SK-N-MC (cell line): Measurements from ENCODE around the gene BGLAP.

Source experiments
- DNase-seq: peaks from one replicate; pipeline ENCODE4 v3.0.0-alpha.2; 2011; ENCODE audit warnings: low read depth, low spot score
- H3K27ac ChIP-seq: fragments of 200-600 bp; sonication (generic); 2 replicates; pipeline ENCODE4 v1.5.1; 2016; ENCODE audit warnings: mixed run types
- H3K36me3 ChIP-seq: fragments of 200-600 bp; sonication (generic); 2 replicates; pipeline ENCODE4 v1.6.1; 2017; ENCODE audit warnings: antibody characterized with exemption, low read length, mixed read lengths; ENCODE audit not compliant: insufficient read depth
- H3K4me3 ChIP-seq: fragments of 200-600 bp; sonication (generic); 2 replicates; pipeline ENCODE4 v1.5.1; 2016
- H3K9ac ChIP-seq: fragments of 200-600 bp; sonication (generic); 2 replicates; pipeline ENCODE4 v1.8.0; 2017; ENCODE audit warnings: mixed run types, mixed read lengths; ENCODE audit not compliant: insufficient read length
- H3K9me3 ChIP-seq: fragments of 200-600 bp; sonication (generic); 2 replicates; pipeline ENCODE4 v1.6.1; 2017; ENCODE audit warnings: low read depth, mild to moderate bottlenecking, antibody characterized with exemption, low read length, moderate library complexity, mixed read lengths
- EZH2 ChIP-seq: fragments of 200-600 bp; sonication (generic); IDR thresholded peaks from one replicate; pipeline ENCODE4 v1.6.1; 2017; ENCODE audit warnings: antibody characterized with exemption
- FOXP2 ChIP-seq: optimal IDR thresholded peaks from 2 replicates; pipeline ENCODE3; 2011; ENCODE audit warnings: mild to moderate bottlenecking, moderate library complexity; ENCODE audit not compliant: insufficient read depth; ENCODE audit errors: extremely low read length, control extremely low read depth
- POLR2AphosphoS5 ChIP-seq: IDR thresholded peaks from 2 replicates; pipeline ENCODE4 v1.6.1; 2012; ENCODE audit warnings: mild to moderate bottlenecking, low read depth, low read length, borderline replicate concordance

The BGLAP gene

DNA sequence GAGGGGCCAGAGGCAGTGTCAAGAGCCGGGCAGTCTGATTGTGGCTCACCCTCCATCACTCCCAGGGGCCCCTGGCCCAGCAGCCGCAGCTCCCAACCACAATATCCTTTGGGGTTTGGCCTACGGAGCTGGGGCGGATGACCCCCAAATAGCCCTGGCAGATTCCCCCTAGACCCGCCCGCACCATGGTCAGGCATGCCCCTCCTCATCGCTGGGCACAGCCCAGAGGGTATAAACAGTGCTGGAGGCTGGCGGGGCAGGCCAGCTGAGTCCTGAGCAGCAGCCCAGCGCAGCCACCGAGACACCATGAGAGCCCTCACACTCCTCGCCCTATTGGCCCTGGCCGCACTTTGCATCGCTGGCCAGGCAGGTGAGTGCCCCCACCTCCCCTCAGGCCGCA, at the start of gene BGLAP:
Gene BGLAP (plus strand): TSS at position 259 of the 400 bp plus-strand sequence. CDS start 48 bp downstream, at position 307.
- peaks cover 4% of the 10 kb centered on the region for H3K36me3 ChIP-seq
- no peak within 1 kb of the TSS for H3K9ac ChIP-seq
- no peak within 1 kb of the TSS for H3K27ac ChIP-seq
- DNase-seq: no peak
- TF ChIP-seq POLR2AphosphoS5: no peak
- TF ChIP-seq FOXP2: no peak
- TF ChIP-seq EZH2: no peak
- H3K9me3 ChIP-seq: no peaks in the 10 kb centered on the region
- H3K4me3 ChIP-seq: no peak within 1 kb of the TSS

DNA sequence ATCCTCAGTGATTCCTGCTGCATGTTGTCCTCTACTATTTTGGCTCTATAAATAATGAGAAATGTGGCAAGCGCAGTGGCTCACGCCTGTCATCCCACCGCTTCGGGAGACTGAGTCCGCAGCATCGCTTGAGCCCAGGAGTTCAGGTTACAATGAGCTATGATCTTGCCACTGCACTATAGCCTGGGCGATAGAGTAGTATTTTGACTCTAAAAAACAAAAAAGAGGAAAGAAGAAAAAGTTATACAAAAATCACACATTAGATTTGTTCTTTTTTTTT, 48.8 kb upstream of the BGLAP start:
- H3K9ac ChIP-seq: peak overlapping the region; percentile 64
- no peaks in the 10 kb centered on the region for H3K36me3 ChIP-seq
- no peak for TF ChIP-seq POLR2AphosphoS5
- no peak for TF ChIP-seq EZH2
- TF ChIP-seq FOXP2: no peak
- no peak for DNase-seq
- peak overlapping the region; percentile 87 for H3K27ac ChIP-seq
- peak overlapping the region; percentile 83 for H3K4me3 ChIP-seq
- no peaks in the 10 kb centered on the region for H3K9me3 ChIP-seq

DNA sequence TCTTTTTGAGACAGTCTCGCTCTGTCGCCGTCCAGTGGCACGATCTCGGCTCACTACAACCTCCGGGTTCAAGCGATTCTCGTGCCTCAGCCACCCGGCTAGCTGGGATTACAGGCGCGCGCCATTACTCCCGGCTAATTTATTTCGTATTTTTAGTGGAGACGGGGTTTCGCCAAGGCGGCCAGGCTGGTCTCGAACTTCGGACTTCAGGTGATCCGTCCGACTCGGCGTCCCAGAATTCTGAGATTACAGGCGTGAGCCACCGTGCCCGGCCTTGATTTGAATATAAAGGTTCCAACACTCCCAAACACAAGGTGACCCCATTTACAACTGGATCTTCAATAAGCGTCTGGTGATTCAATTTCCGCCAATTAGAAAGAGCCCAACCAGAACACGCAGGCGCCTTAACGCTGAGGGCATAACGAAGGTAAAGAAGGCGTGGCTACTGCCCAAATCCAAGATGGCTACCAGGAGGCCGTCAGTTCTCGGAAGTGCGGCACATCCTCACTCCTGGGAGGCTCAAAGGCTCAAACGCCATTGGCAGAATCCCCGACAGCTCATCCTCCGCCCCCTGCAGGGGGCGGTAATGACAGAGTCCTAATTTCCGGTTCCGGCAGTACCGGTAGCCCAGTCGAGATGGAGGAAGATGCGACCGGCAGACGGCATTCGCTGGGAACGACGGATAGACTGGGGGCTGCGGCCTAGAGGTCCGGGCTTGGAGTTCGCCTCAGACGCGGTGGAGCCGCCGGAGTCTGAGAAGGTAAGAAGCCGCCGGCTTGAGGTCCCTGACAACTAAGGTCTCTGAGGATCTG, 48.3 kb upstream of the BGLAP start, which contains the start of gene SLC25A44:
Gene SLC25A44 (plus strand): TSS at position 617 of the 812 bp plus-strand sequence. CDS start 5,744 bp downstream, outside the sequence.
- Histone ChIP-seq H3K9me3 (no peaks in the 10 kb centered on the region), H3K27ac (peak within 1 kb of the TSS; percentile 87), H3K9ac (peak within 1 kb of the TSS; percentile 71), H3K36me3 (no peaks in the 10 kb centered on the region), H3K4me3 (peak within 1 kb of the TSS; percentile 83)
- peak; percentile 99 for DNase-seq
- TF ChIP-seq EZH2 (no peak), POLR2AphosphoS5 (peak; percentile 80), FOXP2 (no peak)

DNA sequence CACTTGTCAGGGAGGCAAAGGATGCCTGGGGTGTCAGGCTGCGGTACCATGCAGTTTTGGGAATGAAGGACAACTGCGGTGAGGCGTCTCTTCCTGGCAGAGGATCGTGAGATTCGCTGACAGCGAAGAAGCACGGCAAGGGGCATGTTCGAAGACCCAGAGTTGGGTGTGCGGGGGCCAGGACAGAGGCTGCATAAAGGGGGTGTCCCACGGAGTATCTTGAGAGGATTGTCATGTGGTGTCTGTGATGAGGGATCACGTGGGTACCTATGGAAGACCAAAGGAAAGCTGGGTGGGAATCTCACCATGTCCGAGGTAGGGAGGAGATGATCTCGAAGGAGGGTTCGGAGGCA, 47.7 kb upstream of the BGLAP start:
- Histone ChIP-seq H3K27ac (no peak overlapping the region), H3K9ac (peak overlapping the region; percentile 71), H3K4me3 (peak overlapping the region; percentile 83), H3K9me3 (no peaks in the 10 kb centered on the region), H3K36me3 (no peaks in the 10 kb centered on the region)
- DNase-seq: no peak
- no peak for TF ChIP-seq POLR2AphosphoS5
- no peak for TF ChIP-seq EZH2
- TF ChIP-seq FOXP2: no peak

DNA sequence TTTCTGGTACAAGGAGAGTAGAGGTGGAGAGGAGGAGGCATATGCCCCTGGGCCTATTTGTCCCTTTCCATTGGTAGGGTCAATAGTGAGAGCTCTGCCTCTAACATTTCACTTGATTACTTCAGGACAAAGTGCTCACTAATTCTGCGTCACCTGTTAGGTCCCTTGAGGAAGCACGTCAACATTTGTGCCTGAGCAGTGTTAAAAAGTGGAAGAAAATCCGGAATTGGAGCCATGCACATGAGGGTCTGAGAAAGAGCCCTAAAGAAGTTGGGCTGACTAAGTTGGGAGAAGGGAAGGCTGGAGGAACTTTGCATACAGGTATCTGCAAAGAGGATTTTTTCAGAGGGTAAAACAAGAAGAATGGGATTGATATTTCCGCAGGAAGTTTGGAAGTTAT, 46.1 kb upstream of the BGLAP start:
- Histone ChIP-seq H3K27ac (no peak overlapping the region), H3K9me3 (no peaks in the 10 kb centered on the region), H3K9ac (no peak overlapping the region), H3K4me3 (no peak overlapping the region), H3K36me3 (peaks cover 9% of the 10 kb centered on the region; the same call in 1 of the 2 replicates)
- TF ChIP-seq EZH2 (no peak), POLR2AphosphoS5 (no peak), FOXP2 (no peak)
- DNase-seq: no peak

DNA sequence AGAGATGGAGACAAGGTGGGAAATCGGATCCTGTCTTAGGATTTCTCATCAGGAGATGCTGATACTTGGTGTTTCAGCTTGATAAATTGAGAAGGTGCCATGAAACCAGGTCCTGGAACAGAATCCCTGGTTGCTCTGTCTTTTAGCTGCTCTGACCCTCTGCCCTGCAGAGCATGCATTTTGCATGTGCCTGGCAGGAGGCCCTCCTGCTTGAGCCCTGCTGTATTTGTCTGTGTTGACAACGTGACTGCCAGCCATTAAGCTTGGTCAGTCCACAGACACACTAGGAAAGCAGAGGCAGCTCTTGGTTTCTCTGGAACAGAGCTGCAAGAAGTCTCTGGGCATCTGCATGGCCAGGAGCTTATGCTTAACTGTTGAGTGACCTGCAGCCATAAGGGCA, 45.5 kb upstream of the BGLAP start:
- TF ChIP-seq EZH2 (no peak), FOXP2 (no peak), POLR2AphosphoS5 (no peak)
- DNase-seq: no peak
- Histone ChIP-seq H3K27ac (no peak overlapping the region), H3K36me3 (peaks cover 9% of the 10 kb centered on the region; the same call in 1 of the 2 replicates), H3K9ac (no peak overlapping the region), H3K9me3 (no peaks in the 10 kb centered on the region), H3K4me3 (no peak overlapping the region)

DNA sequence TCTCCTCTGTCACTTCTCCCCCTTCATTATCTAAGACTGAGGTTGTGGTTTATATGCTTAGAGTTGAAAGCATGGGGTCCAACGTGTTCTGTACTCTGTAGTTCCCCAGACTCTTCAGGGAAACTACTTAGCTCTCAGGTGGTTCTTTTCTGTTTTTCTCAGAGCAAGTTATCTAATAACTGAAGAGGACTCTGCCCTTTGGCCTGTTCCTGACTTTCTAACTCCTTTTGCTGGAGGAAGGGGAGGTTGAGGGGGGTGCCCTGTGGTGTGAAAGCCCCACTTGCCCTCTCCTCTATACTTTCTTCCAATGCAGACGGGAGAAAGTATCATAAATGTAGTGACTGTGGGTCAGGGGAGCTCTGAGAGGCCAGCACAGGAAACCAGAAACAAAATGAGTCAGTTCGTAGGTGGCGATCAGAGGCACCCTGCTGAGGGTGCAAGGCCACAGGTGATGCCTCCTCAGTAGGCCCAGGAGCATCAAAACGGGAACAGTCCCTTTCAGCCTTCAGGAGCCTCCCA, 43.1 kb upstream of the BGLAP start:
- no peak for TF ChIP-seq EZH2
- TF ChIP-seq POLR2AphosphoS5: no peak
- no peak for TF ChIP-seq FOXP2
- Histone ChIP-seq H3K36me3 (peaks cover 9% of the 10 kb centered on the region; the same call in 1 of the 2 replicates), H3K9ac (no peak overlapping the region), H3K27ac (no peak overlapping the region), H3K9me3 (no peaks in the 10 kb centered on the region), H3K4me3 (no peak overlapping the region)
- no peak for DNase-seq

DNA sequence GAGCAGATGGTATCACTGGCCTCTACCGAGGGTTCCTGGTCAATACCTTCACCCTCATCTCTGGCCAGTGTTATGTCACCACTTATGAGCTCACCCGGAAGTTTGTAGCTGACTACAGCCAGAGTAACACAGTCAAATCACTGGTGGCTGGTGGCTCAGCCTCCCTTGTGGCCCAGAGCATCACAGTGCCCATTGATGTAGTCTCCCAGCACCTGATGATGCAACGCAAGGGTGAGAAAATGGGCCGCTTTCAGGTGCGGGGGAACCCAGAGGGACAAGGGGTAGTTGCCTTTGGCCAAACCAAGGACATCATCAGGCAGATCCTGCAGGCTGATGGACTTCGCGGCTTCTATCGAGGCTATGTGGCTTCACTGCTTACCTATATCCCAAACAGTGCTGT, 41.9 kb upstream of the BGLAP start:
- H3K9ac ChIP-seq: no peak overlapping the region
- no peaks in the 10 kb centered on the region for H3K9me3 ChIP-seq
- TF ChIP-seq POLR2AphosphoS5 (no peak), EZH2 (no peak), FOXP2 (no peak)
- no peak overlapping the region for H3K27ac ChIP-seq
- no peak overlapping the region for H3K4me3 ChIP-seq
- DNase-seq: no peak
- H3K36me3 ChIP-seq: peaks cover 9% of the 10 kb centered on the region; the same call in 1 of the 2 replicates
